ENCODE data around the gene KRTAP2-3. TPM values are rescaled to one million over a fixed set of nuclear protein-coding genes. Genes with fewer than 3 reads are reported as not detected.
"Not testable (repeated sequence)": the region's sequence is repeated elsewhere in the genome, so short reads cannot be mapped to it uniquely, and the experiment has no call there.

KRTAP2-3 gene
- total RNA-seq, 2 experiments from 2014 or later, result not detected

DNA sequence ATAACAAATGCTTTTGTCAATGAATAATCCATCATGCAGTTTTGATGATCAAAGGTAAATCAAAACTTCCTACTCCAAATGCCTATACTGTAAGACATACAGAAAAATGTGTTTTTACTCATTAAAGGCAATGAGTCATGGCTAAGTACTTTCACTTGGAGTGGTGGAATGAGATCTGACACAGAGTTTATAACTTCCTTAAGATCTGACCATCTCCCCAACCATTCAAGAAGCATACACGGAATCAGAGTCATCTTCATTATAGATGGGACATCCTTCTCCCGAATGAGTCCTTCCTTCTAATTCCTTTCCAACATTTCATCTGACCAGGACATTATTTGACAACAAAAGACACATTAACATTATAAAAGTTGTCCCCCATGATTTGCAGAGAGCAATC is 23.5 kb upstream of the KRTAP2-3 start:
- H3K4me3 Mint-ChIP-seq; intact Hi-C loops (cut with micrococcal nuclease); DNase-seq; CTCF ChIA-PET; H3K4me1 Mint-ChIP-seq (ENCODE audit: low read depth); ATAC-seq; H3K27ac Mint-ChIP-seq; H3K36me3 Mint-ChIP-seq (ENCODE audit: low read depth); H3K27me3 Mint-ChIP-seq; POLR2A ChIA-PET; H3K9me3 Mint-ChIP-seq: not testable (repeated sequence)

GRCh38 chr17:41082626-41083025 is 22.7 kb upstream of the KRTAP2-3 start:
- no peak for TF ChIP-seq CTCF (IDR thresholded peaks at IDR 0.05)
- DNase-seq, result no peak
- intact Hi-C loops (cut with micrococcal nuclease), result no loop called here
- H3K4me1 Mint-ChIP-seq (ENCODE audit: low read depth), result no peaks in the 10 kb centered on the region
- peaks cover 6% of the 10 kb centered on the region for H3K27me3 Mint-ChIP-seq
- POLR2A ChIA-PET, result no interaction called here
- no peak overlapping the region for H3K4me3 Mint-ChIP-seq
- no peak for ATAC-seq
- no peak overlapping the region for H3K27ac Mint-ChIP-seq
- no peaks in the 10 kb centered on the region for H3K36me3 Mint-ChIP-seq (ENCODE audit: low read depth)
- H3K9me3 Mint-ChIP-seq, result no peaks in the 10 kb centered on the region
- CTCF ChIA-PET, result no interaction called here

DNA sequence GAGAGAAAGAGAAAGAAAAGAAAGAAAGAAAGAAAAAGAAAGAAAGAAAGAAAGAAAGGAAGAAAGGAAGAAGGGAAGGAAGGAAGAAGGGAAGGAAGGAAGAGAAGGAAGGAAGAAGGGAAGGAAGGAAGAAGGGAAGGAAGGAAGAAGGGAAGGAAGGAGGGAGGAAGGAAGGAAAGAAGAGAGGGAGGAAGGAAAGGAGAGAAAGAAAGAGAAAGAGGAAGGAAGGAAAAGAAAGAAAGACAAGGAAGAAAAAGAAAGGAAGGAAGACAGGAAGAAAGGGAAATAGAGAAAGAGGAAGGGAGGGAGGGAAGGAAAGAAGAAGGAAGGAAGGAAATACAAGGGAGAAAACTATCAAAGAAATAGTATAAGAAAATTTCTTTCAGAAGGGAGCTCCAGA is 16.9 kb upstream of the KRTAP2-3 start:
- POLR2A ChIA-PET, result no interaction called here
- Mint-ChIP-seq H3K27me3 (peaks cover 9% of the 10 kb centered on the region), H3K4me1 (ENCODE audit: low read depth) (no peaks in the 10 kb centered on the region), H3K36me3 (ENCODE audit: low read depth) (no peaks in the 10 kb centered on the region), H3K27ac (no peak overlapping the region), H3K4me3 (no peak overlapping the region), H3K9me3 (no peaks in the 10 kb centered on the region)
- DNase-seq (no peak), ATAC-seq (no peak)
- CTCF ChIA-PET, result no interaction called here
- intact Hi-C loops (cut with micrococcal nuclease), result no loop called here
- TF ChIP-seq CTCF (IDR thresholded peaks at IDR 0.05), result no peak

DNA sequence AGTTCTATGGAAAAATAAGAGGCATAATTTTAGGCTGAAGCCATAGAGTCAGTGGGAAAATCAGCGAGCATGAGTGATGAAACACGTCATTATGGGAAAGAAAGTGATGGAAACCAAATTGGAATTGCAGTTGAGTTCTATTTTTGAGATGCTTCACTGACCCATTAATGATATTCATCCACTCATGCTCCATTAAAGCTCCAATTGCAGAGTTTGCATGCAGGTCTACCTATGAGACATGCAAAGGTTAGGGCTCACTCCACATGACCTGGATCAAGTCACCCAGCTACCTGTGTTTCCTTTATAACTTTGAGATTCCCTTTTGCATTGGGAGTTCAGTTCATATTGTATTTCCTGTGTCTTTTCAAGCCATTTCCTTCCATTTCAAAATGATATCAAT is 13.8 kb upstream of the KRTAP2-3 start:
- intact Hi-C loops (cut with micrococcal nuclease), result no loop called here
- peaks cover 9% of the 10 kb centered on the region for H3K27me3 Mint-ChIP-seq
- no peak overlapping the region for H3K27ac Mint-ChIP-seq
- no peak overlapping the region for H3K4me3 Mint-ChIP-seq
- ATAC-seq (no peak), DNase-seq (no peak)
- H3K9me3 Mint-ChIP-seq, result no peaks in the 10 kb centered on the region
- TF ChIP-seq CTCF (IDR thresholded peaks at IDR 0.05), result no peak
- H3K4me1 Mint-ChIP-seq (ENCODE audit: low read depth), result no peaks in the 10 kb centered on the region
- ChIA-PET CTCF (no interaction called here), POLR2A (no interaction called here)
- H3K36me3 Mint-ChIP-seq (ENCODE audit: low read depth), result no peaks in the 10 kb centered on the region

DNA sequence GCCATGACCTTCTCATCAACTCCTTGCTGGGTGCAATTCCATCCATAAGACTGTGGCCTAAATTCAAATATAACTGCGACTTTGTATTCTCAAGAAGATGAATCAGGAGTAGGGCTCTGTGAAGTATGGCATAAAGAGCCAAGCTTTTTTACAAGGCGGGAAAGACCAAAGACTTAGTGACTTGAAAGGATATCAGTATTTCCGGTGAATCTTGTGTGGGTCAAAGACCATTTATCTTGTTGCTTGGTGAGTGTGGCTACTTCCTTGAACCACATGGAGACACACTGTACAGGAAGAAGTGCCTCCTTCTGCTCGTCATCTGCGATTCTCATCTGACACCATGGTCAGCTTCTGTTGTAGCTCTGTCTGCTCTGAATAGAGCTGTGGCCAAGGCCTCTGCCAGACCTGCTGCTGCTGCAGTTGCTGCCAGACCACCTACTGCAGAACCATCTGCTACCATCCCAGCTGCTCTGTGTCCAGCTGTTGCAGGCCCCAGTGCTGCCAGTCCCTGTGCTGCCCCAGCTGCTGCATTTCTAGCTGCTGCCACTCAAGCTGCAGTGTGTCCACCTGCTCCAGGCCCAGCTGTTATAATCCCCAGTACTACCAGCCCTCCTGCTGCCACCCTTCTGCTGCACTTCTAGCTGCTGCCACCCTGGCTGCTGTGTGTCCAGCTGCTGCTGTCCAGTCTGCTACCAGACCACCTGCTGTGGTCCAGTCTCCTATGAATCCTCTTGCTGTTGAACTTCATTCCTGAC is 11.9 kb upstream of the KRTAP2-3 start:
- Mint-ChIP-seq H3K27me3 (peaks cover 8% of the 10 kb centered on the region), H3K4me1 (ENCODE audit: low read depth) (no peaks in the 10 kb centered on the region), H3K4me3 (no peak overlapping the region), H3K9me3 (no peaks in the 10 kb centered on the region), H3K27ac (no peak overlapping the region), H3K36me3 (ENCODE audit: low read depth) (no peaks in the 10 kb centered on the region)
- no peak for TF ChIP-seq CTCF (IDR thresholded peaks at IDR 0.05)
- DNase-seq, result no peak
- intact Hi-C loops (cut with micrococcal nuclease), result no loop called here
- CTCF ChIA-PET, result interaction anchor here (0.5 kb wide), 1 partner anchor 129 kb away, joined by 3 read pairs; no protein-coding TSS in a partner anchor
- POLR2A ChIA-PET, result no interaction called here
- ATAC-seq, result no peak

Measured in activated CD8-positive, alpha-beta T cell treated with anti-CD3 and anti-CD28 coated beads for 36 hours (primary cell).